Prostate gland (tissue), 2 donors: ENCODE data around the gene SIAH2.

Source experiments
- POLR2A ChIP-seq: fragments of 450-650 bp; IDR thresholded peaks from one replicate; pipeline ENCODE4 v1.6.1; 2016; ENCODE audit warnings: antibody characterized with exemption, mild to moderate bottlenecking
- TF ChIP-seq, protein P1 (sequence below), 4 experiments: fragments of 200-600 bp in 2 of 4; fragments of 450-650 bp in 2 of 4; sonication (generic) in 2 of 4; IDR thresholded peaks; 1 replicate in 3 of 4; 2 replicates in 1 of 4; pipeline ENCODE4 v1.5.1; 2016 to 2019; ENCODE audit warnings: antibody characterized with exemption in 4 of 4, mild to moderate bottlenecking in 2 of 4, moderate library complexity in 2 of 4

DNA sequence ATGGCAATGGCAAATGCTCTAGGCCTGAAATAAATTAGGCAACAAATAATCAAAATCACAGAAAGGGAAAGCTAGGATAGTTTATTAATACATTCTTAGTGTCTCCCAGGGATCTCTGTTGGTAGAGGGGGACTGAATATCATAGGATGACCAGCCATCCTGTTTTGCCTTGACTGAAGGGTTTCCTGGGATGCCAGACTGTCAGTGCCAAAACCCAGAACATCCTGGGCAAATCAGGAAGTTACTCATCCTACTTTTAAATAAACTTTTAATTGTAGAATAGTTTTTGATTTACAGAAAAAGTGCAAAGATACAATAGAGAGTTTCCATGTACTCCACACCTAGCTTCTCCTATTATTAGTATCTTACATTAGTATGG is 21.8 kb upstream of the SIAH2 start:
- TF ChIP-seq, protein P1, sequence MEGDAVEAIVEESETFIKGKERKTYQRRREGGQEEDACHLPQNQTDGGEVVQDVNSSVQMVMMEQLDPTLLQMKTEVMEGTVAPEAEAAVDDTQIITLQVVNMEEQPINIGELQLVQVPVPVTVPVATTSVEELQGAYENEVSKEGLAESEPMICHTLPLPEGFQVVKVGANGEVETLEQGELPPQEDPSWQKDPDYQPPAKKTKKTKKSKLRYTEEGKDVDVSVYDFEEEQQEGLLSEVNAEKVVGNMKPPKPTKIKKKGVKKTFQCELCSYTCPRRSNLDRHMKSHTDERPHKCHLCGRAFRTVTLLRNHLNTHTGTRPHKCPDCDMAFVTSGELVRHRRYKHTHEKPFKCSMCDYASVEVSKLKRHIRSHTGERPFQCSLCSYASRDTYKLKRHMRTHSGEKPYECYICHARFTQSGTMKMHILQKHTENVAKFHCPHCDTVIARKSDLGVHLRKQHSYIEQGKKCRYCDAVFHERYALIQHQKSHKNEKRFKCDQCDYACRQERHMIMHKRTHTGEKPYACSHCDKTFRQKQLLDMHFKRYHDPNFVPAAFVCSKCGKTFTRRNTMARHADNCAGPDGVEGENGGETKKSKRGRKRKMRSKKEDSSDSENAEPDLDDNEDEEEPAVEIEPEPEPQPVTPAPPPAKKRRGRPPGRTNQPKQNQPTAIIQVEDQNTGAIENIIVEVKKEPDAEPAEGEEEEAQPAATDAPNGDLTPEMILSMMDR (IDR thresholded peaks at IDR 0.05), result no peak
- TF ChIP-seq POLR2A, result no peak
